ENCODE results near the gene GRIK3. TPM values are rescaled to one million over a fixed set of nuclear protein-coding genes. Genes with fewer than 3 reads are reported as not detected.
A peak's percentile ranks its signal among the peaks of the same experiment; 100 is the strongest.

The GRIK3 gene
- total RNA-seq, 4 donors from 2014 or later = 0.13 to 0.42 (median 0.15) TPM; not detected in 1

GRCh38 chr1:36835017-36835695 lies 199.2 kb downstream of the GRIK3 start:
- Histone ChIP-seq H3K27me3 (no peaks in the 10 kb centered on the region), H3K27ac (no peak overlapping the region), H3K4me1 (no peaks in the 10 kb centered on the region), H3K9me3 (no peaks in the 10 kb centered on the region), H3K4me3 (replicated peaks in 1 of 3) (no peak overlapping the region), H3K36me3 (no peaks in the 10 kb centered on the region)
- intact Hi-C loops (cut with DNase I) = no loop called here
- 56 to 65% methylated on average over 4 of the region's 4 CpGs for WGBS, 2 donors
- TF ChIP-seq CTCF (IDR thresholded peaks at IDR 0.05) (no peak), POLR2A (IDR thresholded peaks at IDR 0.05) (no peak)
- DNase-seq = no peak

- H3K27ac ChIP-seq = no peak overlapping the region
- H3K9me3 ChIP-seq = no peaks in the 10 kb centered on the region
- H3K4me1 ChIP-seq = no peaks in the 10 kb centered on the region
- DNase-seq = no peak
- 69 to 79% methylated on average over 4 to 5 of the region's 5 CpGs for WGBS, 2 donors
- no peak for TF ChIP-seq POLR2A (IDR thresholded peaks at IDR 0.05)
- no peak for TF ChIP-seq CTCF (IDR thresholded peaks at IDR 0.05)
- H3K4me3 ChIP-seq (replicated peaks in 1 of 3) = no peak overlapping the region
- intact Hi-C loops (cut with DNase I) = no loop called here
- no peaks in the 10 kb centered on the region for H3K36me3 ChIP-seq
- no peaks in the 10 kb centered on the region for H3K27me3 ChIP-seq
Measured at GRCh38 chr1:36834586-36834985, 199.7 kb downstream of the GRIK3 start.

GRCh38 chr1:36831186-36831810 lies 203.0 kb downstream of the GRIK3 start:
- DNase-seq = peak in 1 of 2 donors; percentile 5
- Histone ChIP-seq H3K27ac (no peak overlapping the region), H3K4me1 (no peaks in the 10 kb centered on the region), H3K27me3 (no peaks in the 10 kb centered on the region), H3K36me3 (no peaks in the 10 kb centered on the region), H3K9me3 (no peaks in the 10 kb centered on the region), H3K4me3 (replicated peaks in 1 of 3) (no peak overlapping the region)
- TF ChIP-seq POLR2A (IDR thresholded peaks at IDR 0.05) = no peak
- no peak for TF ChIP-seq CTCF (IDR thresholded peaks at IDR 0.05)
- intact Hi-C loops (cut with DNase I) = no loop called here
- WGBS, 2 donors = 66 to 68% methylated on average over 6 to 9 of the region's 9 CpGs

DNA sequence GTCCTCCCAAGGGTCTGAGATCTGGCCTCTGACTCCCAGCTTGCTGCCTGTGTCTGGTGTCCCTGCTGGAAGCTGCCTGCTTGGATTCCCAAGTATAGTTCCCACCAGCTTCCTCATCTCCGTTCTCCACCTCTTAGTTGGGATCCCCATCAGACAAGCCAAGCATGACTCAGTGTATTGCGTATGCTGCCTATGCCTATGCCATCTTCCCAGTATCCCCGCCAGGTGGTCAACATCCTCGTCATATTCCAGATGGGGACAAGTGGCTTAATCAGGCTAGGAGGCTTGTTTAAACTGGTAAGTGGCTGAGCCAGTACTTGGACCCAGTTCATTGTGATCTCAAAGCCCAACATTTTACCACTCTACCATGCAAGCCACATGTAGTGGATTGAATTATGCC lies 204.4 kb downstream of the GRIK3 start:
- Histone ChIP-seq H3K27ac (no peak overlapping the region), H3K36me3 (no peaks in the 10 kb centered on the region), H3K4me3 (replicated peaks in 1 of 3) (no peak overlapping the region), H3K27me3 (no peaks in the 10 kb centered on the region), H3K4me1 (no peaks in the 10 kb centered on the region), H3K9me3 (no peaks in the 10 kb centered on the region)
- TF ChIP-seq POLR2A (IDR thresholded peaks at IDR 0.05) = no peak
- no peak for TF ChIP-seq CTCF (IDR thresholded peaks at IDR 0.05)
- 57 to 66% methylated on average over 4 of the region's 4 CpGs for WGBS, 2 donors
- DNase-seq = no peak
- intact Hi-C loops (cut with DNase I) = no loop called here

DNA sequence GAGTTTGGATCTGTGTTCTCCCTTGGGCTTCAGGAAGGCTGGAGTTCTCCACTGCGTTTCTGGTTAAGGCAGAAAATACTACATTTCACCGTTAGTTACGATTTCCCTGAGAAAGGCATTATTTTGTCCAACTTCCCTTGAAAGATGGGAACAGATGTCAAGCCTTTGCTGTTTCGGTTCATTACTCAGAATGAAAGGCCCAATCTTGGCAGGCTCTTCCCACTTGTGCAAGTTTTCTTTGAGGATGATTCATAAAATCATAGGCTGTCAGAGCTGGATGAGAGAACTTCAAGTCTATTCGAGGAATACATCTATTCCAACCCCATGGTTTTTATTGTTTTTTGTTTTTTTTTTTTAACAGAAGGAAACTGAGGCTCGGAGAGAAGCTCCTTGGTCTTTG lies 205.2 kb downstream of the GRIK3 start:
- 79 to 84% methylated on average over 6 of the region's 6 CpGs for WGBS, 2 donors
- intact Hi-C loops (cut with DNase I) = no loop called here

More for the DNA sequence above, 205.2 kb downstream of the GRIK3 start:
- no peak for TF ChIP-seq POLR2A (IDR thresholded peaks at IDR 0.05)
- TF ChIP-seq CTCF (IDR thresholded peaks at IDR 0.05) = no peak
- H3K4me1 ChIP-seq = no peaks in the 10 kb centered on the region
- no peaks in the 10 kb centered on the region for H3K9me3 ChIP-seq
- H3K4me3 ChIP-seq (replicated peaks in 1 of 3) = no peak overlapping the region
- H3K27me3 ChIP-seq = no peaks in the 10 kb centered on the region
- no peak overlapping the region for H3K27ac ChIP-seq
- H3K36me3 ChIP-seq = no peaks in the 10 kb centered on the region
- DNase-seq = no peak
